ENCODE results near the gene BLOC1S4.
"Not testable (repeated sequence)": the region's sequence is repeated elsewhere in the genome, so short reads cannot be mapped to it uniquely, and the experiment has no call there.

The BLOC1S4 gene

GRCh38 chr4:6716018-6716911 lies at the start of gene BLOC1S4:
Gene BLOC1S4 (plus strand): TSS chr4:6716174. CDS start chr4:6716210, 36 bp downstream.
- Histone ChIP-seq H3K4me3 (ENCODE audit: low read length) (peak within 1 kb of the TSS; percentile 96), H3K27ac (ENCODE audit: low read depth, low read length) (peak within 1 kb of the TSS; percentile 87), H3K9ac (ENCODE audit: low read length) (peak within 1 kb of the TSS; percentile 86), H3K4me1 (ENCODE audit: control insufficient read depth, insufficient read depth, low read length) (peaks cover 2% of the 10 kb centered on the region), H3K36me3 (ENCODE audit: control insufficient read depth, insufficient read depth, low read length) (no peaks in the 10 kb centered on the region), H3K27me3 (ENCODE audit: control insufficient read depth, insufficient read depth, low read length) (no peaks in the 10 kb centered on the region)

DNA sequence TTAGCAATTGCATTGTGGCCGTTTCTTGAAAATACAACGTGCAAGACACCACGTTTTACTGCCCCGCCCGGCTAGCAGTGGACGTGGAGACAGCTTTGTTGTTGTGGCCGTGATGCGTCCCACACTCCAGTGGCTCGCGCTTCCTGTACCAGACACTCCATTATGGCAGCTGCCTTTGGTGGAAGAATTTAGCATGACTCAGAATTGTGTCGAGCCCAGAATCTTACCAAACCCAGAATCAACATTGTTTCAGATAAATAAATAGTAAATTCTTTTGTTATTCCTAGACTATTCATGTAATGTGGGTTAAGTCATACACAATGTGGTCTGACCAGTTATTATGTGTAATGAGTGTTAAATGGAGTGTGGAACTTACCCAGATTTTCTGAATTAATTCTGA lies 47.6 kb upstream of the BLOC1S4 start:
- Histone ChIP-seq H3K27me3 (ENCODE audit: control insufficient read depth, insufficient read depth, low read length) (peaks cover 7% of the 10 kb centered on the region), H3K4me3 (ENCODE audit: low read length) (no peak overlapping the region), H3K9ac (ENCODE audit: low read length) (no peak overlapping the region), H3K36me3 (ENCODE audit: control insufficient read depth, insufficient read depth, low read length) (peaks cover 3% of the 10 kb centered on the region), H3K27ac (ENCODE audit: low read depth, low read length) (no peak overlapping the region), H3K4me1 (ENCODE audit: control insufficient read depth, insufficient read depth, low read length) (peaks cover 3% of the 10 kb centered on the region)

DNA sequence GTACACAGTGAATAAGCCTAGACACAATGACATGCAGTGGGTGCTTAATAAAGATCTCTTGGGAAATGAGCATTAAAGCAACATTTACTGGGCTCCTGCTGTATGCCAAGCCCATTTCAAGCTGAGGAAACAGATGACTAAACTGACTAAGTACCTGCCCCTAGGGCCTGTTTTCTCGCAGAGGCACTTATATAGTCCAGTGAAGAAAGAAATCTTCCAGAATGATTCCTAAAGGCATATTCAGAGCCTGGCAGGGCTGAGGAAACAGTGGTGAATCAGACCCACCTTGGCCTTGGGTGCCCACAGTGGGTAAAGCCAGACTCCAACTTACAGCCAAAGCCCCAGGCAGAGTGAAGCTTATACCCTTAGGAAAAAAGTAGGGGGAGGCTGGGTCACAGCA lies 44.3 kb upstream of the BLOC1S4 start:
- Histone ChIP-seq H3K4me3 (ENCODE audit: low read length) (no peak overlapping the region), H3K27ac (ENCODE audit: low read depth, low read length) (no peak overlapping the region), H3K9ac (ENCODE audit: low read length) (no peak overlapping the region), H3K36me3 (ENCODE audit: control insufficient read depth, insufficient read depth, low read length) (peaks cover 6% of the 10 kb centered on the region), H3K4me1 (ENCODE audit: control insufficient read depth, insufficient read depth, low read length) (peaks cover 19% of the 10 kb centered on the region), H3K27me3 (ENCODE audit: control insufficient read depth, insufficient read depth, low read length) (no peaks in the 10 kb centered on the region)

DNA sequence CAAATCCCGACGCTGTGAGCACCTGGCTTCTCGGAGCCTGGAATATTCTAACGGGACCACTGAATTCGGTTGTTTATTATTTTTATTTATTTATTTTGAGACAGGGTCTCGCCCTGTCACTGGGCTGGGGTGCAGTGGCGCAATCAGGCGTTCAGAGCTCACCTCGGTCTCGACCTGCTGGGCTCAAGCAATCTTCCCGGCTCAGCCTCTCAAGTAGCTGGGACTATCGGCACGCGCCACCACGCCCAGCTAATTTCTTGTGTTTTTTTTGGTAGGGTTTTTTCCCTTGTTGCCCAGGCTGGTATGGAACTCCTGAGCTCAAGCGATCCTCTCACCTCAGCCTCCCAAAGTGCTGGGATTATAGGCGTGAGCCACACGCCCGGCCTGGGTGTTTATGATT lies 43.8 kb upstream of the BLOC1S4 start:
- no peak overlapping the region for H3K27ac ChIP-seq (ENCODE audit: low read depth, low read length)
- H3K4me1 ChIP-seq (ENCODE audit: control insufficient read depth, insufficient read depth, low read length) = peaks cover 20% of the 10 kb centered on the region
- H3K4me3 ChIP-seq (ENCODE audit: low read length) = no peak overlapping the region
- H3K36me3 ChIP-seq (ENCODE audit: control insufficient read depth, insufficient read depth, low read length) = peaks cover 6% of the 10 kb centered on the region
- H3K9ac ChIP-seq (ENCODE audit: low read length) = no peak overlapping the region
- H3K27me3 ChIP-seq (ENCODE audit: control insufficient read depth, insufficient read depth, low read length) = no peaks in the 10 kb centered on the region

GRCh38 chr4:6672541-6673190 lies 43.3 kb upstream of the BLOC1S4 start:
- H3K27ac ChIP-seq (ENCODE audit: low read depth, low read length); H3K36me3 ChIP-seq (ENCODE audit: control insufficient read depth, insufficient read depth, low read length); H3K9ac ChIP-seq (ENCODE audit: low read length); H3K27me3 ChIP-seq (ENCODE audit: control insufficient read depth, insufficient read depth, low read length): not testable (repeated sequence)
- H3K4me1 ChIP-seq (ENCODE audit: control insufficient read depth, insufficient read depth, low read length) = peaks cover 20% of the 10 kb centered on the region
- peak overlapping the region; percentile 63 for H3K4me3 ChIP-seq (ENCODE audit: low read length)

DNA sequence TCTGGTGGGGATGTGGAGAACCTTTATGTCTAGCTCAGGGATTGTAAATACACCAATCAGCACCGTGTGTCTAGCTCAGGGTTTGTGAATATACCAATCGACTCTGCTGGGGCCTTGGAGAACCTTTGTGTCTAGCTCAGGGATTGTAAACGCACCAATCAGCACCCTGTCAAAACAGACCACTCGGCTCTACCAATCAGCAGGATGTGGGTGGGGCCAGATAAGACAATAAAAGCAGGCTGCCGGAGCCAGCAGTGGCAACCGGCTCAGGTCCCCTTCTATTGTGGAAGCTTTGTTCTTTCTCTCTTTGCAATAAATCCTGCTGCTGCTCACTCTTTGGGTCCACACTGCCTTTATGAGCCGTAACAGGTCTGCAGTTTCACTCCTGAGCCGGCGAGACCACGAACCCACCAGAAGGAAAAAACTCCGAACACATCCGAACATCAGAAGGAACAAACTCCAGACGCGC lies 42.7 kb upstream of the BLOC1S4 start:
- Histone ChIP-seq H3K4me3 (ENCODE audit: low read length) (peak overlapping the region; percentile 63), H3K9ac (ENCODE audit: low read length) (peak overlapping the region; percentile 71), H3K27ac (ENCODE audit: low read depth, low read length) (peak overlapping the region; percentile 88), H3K4me1 (ENCODE audit: control insufficient read depth, insufficient read depth, low read length) (peaks cover 20% of the 10 kb centered on the region)
- H3K27me3 ChIP-seq (ENCODE audit: control insufficient read depth, insufficient read depth, low read length); H3K36me3 ChIP-seq (ENCODE audit: control insufficient read depth, insufficient read depth, low read length): not testable (repeated sequence)

DNA sequence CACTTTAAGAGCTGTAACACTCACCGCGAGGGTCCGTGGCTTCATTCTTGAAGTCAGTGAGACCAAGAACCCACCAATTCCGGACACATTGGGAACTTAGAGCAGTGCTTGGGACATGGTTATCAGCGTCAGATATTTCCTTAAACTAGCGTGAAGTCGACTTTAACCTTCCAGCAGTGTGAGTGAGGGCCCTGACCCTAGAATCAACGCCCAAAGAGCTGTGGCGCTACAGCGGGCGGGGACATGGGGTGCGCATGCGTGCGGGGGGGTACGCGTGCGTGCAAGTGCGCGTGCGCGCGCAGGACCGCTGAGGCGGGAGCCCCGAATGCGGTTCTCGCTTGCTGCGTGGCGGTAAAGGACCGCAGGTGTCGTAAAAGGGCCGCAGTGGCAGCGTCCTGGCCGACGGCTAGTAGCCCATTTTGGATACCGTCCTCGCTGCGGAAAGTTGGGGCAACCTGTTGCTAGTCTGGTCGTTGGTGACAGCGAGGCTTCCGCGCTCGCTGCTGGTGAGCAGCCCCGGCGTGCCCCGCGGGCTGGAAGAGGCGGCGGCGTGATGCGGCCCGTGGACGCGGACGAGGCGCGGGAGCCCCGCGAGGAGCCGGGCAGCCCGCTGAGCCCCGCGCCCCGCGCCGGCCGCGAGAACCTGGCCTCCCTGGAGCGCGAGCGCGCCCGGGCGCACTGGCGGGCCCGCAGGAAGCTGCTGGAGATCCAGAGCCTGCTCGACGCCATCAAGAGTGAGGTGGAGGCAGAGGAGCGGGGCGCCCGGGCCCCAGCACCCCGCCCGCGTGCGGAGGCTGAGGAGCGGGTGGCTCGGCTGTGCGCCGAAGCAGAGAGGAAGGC lies 42.1 kb upstream of the BLOC1S4 start:
- peaks cover 20% of the 10 kb centered on the region for H3K4me1 ChIP-seq (ENCODE audit: control insufficient read depth, insufficient read depth, low read length)
- H3K9ac ChIP-seq (ENCODE audit: low read length) = peak overlapping the region; percentile 71
- peaks cover 6% of the 10 kb centered on the region for H3K36me3 ChIP-seq (ENCODE audit: control insufficient read depth, insufficient read depth, low read length)
- peak overlapping the region; percentile 88 for H3K27ac ChIP-seq (ENCODE audit: low read depth, low read length)
- peak overlapping the region; percentile 63 for H3K4me3 ChIP-seq (ENCODE audit: low read length)
- H3K27me3 ChIP-seq (ENCODE audit: control insufficient read depth, insufficient read depth, low read length) = no peaks in the 10 kb centered on the region

DNA sequence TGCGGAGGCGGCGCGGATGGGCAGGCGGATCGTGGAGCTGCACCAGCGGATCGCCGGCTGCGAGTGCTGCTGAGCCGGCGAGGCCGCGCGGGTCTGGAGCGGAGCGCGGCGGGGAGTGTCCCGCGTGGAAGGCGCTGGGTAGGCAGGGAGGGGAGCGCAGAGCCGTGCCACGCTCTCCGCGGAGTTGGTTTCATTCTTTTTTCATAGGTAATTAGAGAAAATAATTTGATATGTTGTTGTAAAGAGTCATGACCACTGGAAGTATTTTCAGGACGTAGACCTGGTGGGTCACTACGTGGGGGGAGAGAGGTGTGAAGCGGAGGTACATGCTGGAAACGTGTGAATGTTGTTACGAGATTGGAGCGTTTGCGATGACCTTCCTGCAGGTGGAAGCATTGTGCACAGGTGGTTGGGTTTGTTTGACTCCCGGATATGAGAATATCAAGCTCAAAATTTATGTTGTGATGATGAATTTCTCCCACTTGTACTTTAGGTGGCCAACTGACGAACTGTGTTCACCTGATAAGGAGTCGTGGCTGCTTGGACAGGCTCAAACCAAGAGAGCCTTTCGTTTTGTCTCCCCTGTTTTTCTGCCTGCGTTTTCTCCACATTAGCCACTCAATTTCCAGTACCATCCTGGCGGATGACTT lies 41.3 kb upstream of the BLOC1S4 start:
- Histone ChIP-seq H3K36me3 (ENCODE audit: control insufficient read depth, insufficient read depth, low read length) (peaks cover 6% of the 10 kb centered on the region), H3K9ac (ENCODE audit: low read length) (peak overlapping the region; percentile 41), H3K4me3 (ENCODE audit: low read length) (peak overlapping the region; percentile 63), H3K27ac (ENCODE audit: low read depth, low read length) (peak overlapping the region; percentile 88), H3K4me1 (ENCODE audit: control insufficient read depth, insufficient read depth, low read length) (peaks cover 20% of the 10 kb centered on the region), H3K27me3 (ENCODE audit: control insufficient read depth, insufficient read depth, low read length) (no peaks in the 10 kb centered on the region)

- Histone ChIP-seq H3K36me3 (ENCODE audit: control insufficient read depth, insufficient read depth, low read length) (peaks cover 3% of the 10 kb centered on the region), H3K4me1 (ENCODE audit: control insufficient read depth, insufficient read depth, low read length) (peaks cover 20% of the 10 kb centered on the region), H3K27me3 (ENCODE audit: control insufficient read depth, insufficient read depth, low read length) (no peaks in the 10 kb centered on the region), H3K4me3 (ENCODE audit: low read length) (peak overlapping the region; percentile 3), H3K27ac (ENCODE audit: low read depth, low read length) (no peak overlapping the region), H3K9ac (ENCODE audit: low read length) (no peak overlapping the region)
Measured at GRCh38 chr4:6676722-6677558, 39.0 kb upstream of the BLOC1S4 start.

GRCh38 chr4:6680372-6681034 lies 35.5 kb upstream of the BLOC1S4 start:
- Histone ChIP-seq H3K4me3 (ENCODE audit: low read length) (no peak overlapping the region), H3K27ac (ENCODE audit: low read depth, low read length) (no peak overlapping the region), H3K36me3 (ENCODE audit: control insufficient read depth, insufficient read depth, low read length) (peaks cover 3% of the 10 kb centered on the region), H3K4me1 (ENCODE audit: control insufficient read depth, insufficient read depth, low read length) (peaks cover 12% of the 10 kb centered on the region), H3K9ac (ENCODE audit: low read length) (no peak overlapping the region), H3K27me3 (ENCODE audit: control insufficient read depth, insufficient read depth, low read length) (no peaks in the 10 kb centered on the region)

GRCh38 chr4:6681191-6681590 lies 34.8 kb upstream of the BLOC1S4 start:
- H3K4me3 ChIP-seq (ENCODE audit: low read length) = no peak overlapping the region
- no peak overlapping the region for H3K9ac ChIP-seq (ENCODE audit: low read length)
- H3K27ac ChIP-seq (ENCODE audit: low read depth, low read length) = no peak overlapping the region
- peaks cover 5% of the 10 kb centered on the region for H3K4me1 ChIP-seq (ENCODE audit: control insufficient read depth, insufficient read depth, low read length)
- H3K27me3 ChIP-seq (ENCODE audit: control insufficient read depth, insufficient read depth, low read length) = no peaks in the 10 kb centered on the region
- peaks cover under 1% of the 10 kb centered on the region for H3K36me3 ChIP-seq (ENCODE audit: control insufficient read depth, insufficient read depth, low read length)

Measured in rectal smooth muscle tissue (tissue), 1 donor.